Measurements from ENCODE around the gene MYDGF. TPM values are rescaled to one million over a fixed set of nuclear protein-coding genes. Genes with fewer than 3 reads are reported as not detected.

The MYDGF gene
- total and polyA plus RNA-seq, 9 donors, result 59.9 to 102 (median 70.8) TPM

GRCh38 chr19:4660993-4661392 is 9.1 kb downstream of the MYDGF start:
- H3K4me1 ChIP-seq (ENCODE audit: control insufficient read depth, insufficient read depth, low read length), result no peaks in the 10 kb centered on the region
- no peak for DNase-seq
- H3K36me3 ChIP-seq (ENCODE audit: control insufficient read depth, insufficient read depth, low read length), result peaks cover 84% of the 10 kb centered on the region
- WGBS (ENCODE audit: insufficient coverage), result 94% methylated on average over 2 of the region's 4 CpGs
- no peak overlapping the region for H3K4me3 ChIP-seq (ENCODE audit: low read length)
- peaks cover 11% of the 10 kb centered on the region for H3K9me3 ChIP-seq (replicated peaks; ENCODE audit: control insufficient read depth, low read depth, low read length)
- H3K27ac ChIP-seq (ENCODE audit: low read length), result no peak overlapping the region
- H3K27me3 ChIP-seq (ENCODE audit: control insufficient read depth, insufficient read depth, low read length), result no peaks in the 10 kb centered on the region

- H3K27ac ChIP-seq (ENCODE audit: low read length), result no peak overlapping the region
- H3K27me3 ChIP-seq (ENCODE audit: control insufficient read depth, insufficient read depth, low read length), result no peaks in the 10 kb centered on the region
- no peak for DNase-seq
- no peak overlapping the region for H3K4me3 ChIP-seq (ENCODE audit: low read length)
- peaks cover 11% of the 10 kb centered on the region for H3K9me3 ChIP-seq (replicated peaks; ENCODE audit: control insufficient read depth, low read depth, low read length)
- H3K36me3 ChIP-seq (ENCODE audit: control insufficient read depth, insufficient read depth, low read length), result peaks cover 85% of the 10 kb centered on the region
- no peaks in the 10 kb centered on the region for H3K4me1 ChIP-seq (ENCODE audit: control insufficient read depth, insufficient read depth, low read length)
- 87% methylated on average over 7 of the region's 15 CpGs for WGBS (ENCODE audit: insufficient coverage)
Measured at GRCh38 chr19:4660181-4660791, 9.9 kb downstream of the MYDGF start.

DNA sequence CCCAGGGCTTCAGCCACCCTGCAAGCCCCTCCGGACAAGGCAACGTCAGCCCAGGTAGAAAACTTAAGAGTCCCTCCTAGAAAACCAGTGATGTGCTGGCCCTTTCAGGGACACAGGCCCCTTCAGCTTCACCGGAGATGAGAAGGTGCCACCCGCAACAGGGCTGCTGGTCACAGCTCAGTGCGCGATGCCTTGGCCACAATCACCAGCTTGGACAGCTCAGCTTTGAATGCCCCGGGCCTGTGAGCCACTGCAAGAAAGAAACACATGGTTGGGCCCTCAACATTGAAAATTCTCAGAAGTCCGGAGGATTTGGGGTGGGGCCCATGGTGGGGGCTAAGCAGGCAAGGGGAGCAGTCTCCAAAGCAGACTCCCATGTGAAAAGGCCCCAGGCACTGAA is 12.3 kb downstream of the MYDGF start:
- 93% methylated on average over 8 of the region's 8 CpGs for WGBS (ENCODE audit: insufficient coverage)
- Histone ChIP-seq H3K27me3 (ENCODE audit: control insufficient read depth, insufficient read depth, low read length) (no peaks in the 10 kb centered on the region), H3K4me1 (ENCODE audit: control insufficient read depth, insufficient read depth, low read length) (no peaks in the 10 kb centered on the region), H3K27ac (ENCODE audit: low read length) (no peak overlapping the region), H3K4me3 (ENCODE audit: low read length) (no peak overlapping the region), H3K9me3 (replicated peaks; ENCODE audit: control insufficient read depth, low read depth, low read length) (peaks cover 11% of the 10 kb centered on the region), H3K36me3 (ENCODE audit: control insufficient read depth, insufficient read depth, low read length) (peaks cover 84% of the 10 kb centered on the region)
- no peak for DNase-seq

GRCh38 chr19:4657262-4657661 is 12.9 kb downstream of the MYDGF start:
- H3K4me1 ChIP-seq (ENCODE audit: control insufficient read depth, insufficient read depth, low read length), result no peaks in the 10 kb centered on the region
- WGBS (ENCODE audit: insufficient coverage), result 76% methylated on average over 5 of the region's 14 CpGs
- H3K4me3 ChIP-seq (ENCODE audit: low read length), result no peak overlapping the region
- H3K27ac ChIP-seq (ENCODE audit: low read length), result no peak overlapping the region
- no peaks in the 10 kb centered on the region for H3K27me3 ChIP-seq (ENCODE audit: control insufficient read depth, insufficient read depth, low read length)
- DNase-seq, result no peak
- peaks cover 83% of the 10 kb centered on the region for H3K36me3 ChIP-seq (ENCODE audit: control insufficient read depth, insufficient read depth, low read length)
- H3K9me3 ChIP-seq (replicated peaks; ENCODE audit: control insufficient read depth, low read depth, low read length), result peaks cover 11% of the 10 kb centered on the region

DNA sequence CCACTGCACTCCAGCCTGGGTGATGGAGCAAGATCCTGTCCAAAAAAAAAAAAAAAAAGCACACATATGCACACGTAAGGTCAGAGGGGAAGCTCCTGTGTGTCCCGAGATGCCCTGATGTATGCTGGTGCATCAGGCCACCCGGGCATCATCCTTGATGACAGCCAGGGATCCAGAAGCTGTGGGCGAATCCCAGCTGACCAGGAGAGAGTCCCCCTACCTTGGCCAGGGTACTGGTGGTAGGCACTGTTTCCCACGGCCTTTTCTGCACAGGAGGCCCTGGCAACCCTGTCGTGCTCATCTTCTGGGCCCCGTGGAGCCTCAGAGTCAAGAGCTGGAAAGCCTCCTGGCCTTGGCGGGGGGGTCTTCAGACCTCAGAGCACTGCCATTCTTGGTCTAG is 14.0 kb downstream of the MYDGF start:
- no peak overlapping the region for H3K4me3 ChIP-seq (ENCODE audit: low read length)
- H3K4me1 ChIP-seq (ENCODE audit: control insufficient read depth, insufficient read depth, low read length), result no peaks in the 10 kb centered on the region
- no peaks in the 10 kb centered on the region for H3K27me3 ChIP-seq (ENCODE audit: control insufficient read depth, insufficient read depth, low read length)
- H3K9me3 ChIP-seq (replicated peaks; ENCODE audit: control insufficient read depth, low read depth, low read length), result peaks cover 11% of the 10 kb centered on the region
- peaks cover 78% of the 10 kb centered on the region for H3K36me3 ChIP-seq (ENCODE audit: control insufficient read depth, insufficient read depth, low read length)
- WGBS (ENCODE audit: insufficient coverage), result 77% methylated on average over 8 of the region's 8 CpGs
- DNase-seq, result no peak
- no peak overlapping the region for H3K27ac ChIP-seq (ENCODE audit: low read length)

GRCh38 chr19:4654437-4655361 is 15.4 kb downstream of the MYDGF start:
- no peaks in the 10 kb centered on the region for H3K27me3 ChIP-seq (ENCODE audit: control insufficient read depth, insufficient read depth, low read length)
- no peak for DNase-seq
- H3K4me1 ChIP-seq (ENCODE audit: control insufficient read depth, insufficient read depth, low read length), result peaks cover 10% of the 10 kb centered on the region
- WGBS (ENCODE audit: insufficient coverage), result 86% methylated on average over 23 of the region's 27 CpGs
- peaks cover 67% of the 10 kb centered on the region for H3K36me3 ChIP-seq (ENCODE audit: control insufficient read depth, insufficient read depth, low read length)
- H3K27ac ChIP-seq (ENCODE audit: low read length), result no peak overlapping the region
- no peak overlapping the region for H3K4me3 ChIP-seq (ENCODE audit: low read length)
- peaks cover 11% of the 10 kb centered on the region for H3K9me3 ChIP-seq (replicated peaks; ENCODE audit: control insufficient read depth, low read depth, low read length)

GRCh38 chr19:4653793-4654436 is 16.2 kb downstream of the MYDGF start:
- Histone ChIP-seq H3K27me3 (ENCODE audit: control insufficient read depth, insufficient read depth, low read length) (no peaks in the 10 kb centered on the region), H3K27ac (ENCODE audit: low read length) (no peak overlapping the region), H3K4me3 (ENCODE audit: low read length) (no peak overlapping the region), H3K4me1 (ENCODE audit: control insufficient read depth, insufficient read depth, low read length) (peaks cover 18% of the 10 kb centered on the region), H3K9me3 (replicated peaks; ENCODE audit: control insufficient read depth, low read depth, low read length) (peaks cover 8% of the 10 kb centered on the region), H3K36me3 (ENCODE audit: control insufficient read depth, insufficient read depth, low read length) (peaks cover 67% of the 10 kb centered on the region)
- 71% methylated on average over 8 of the region's 13 CpGs for WGBS (ENCODE audit: insufficient coverage)
- DNase-seq, result no peak

DNA sequence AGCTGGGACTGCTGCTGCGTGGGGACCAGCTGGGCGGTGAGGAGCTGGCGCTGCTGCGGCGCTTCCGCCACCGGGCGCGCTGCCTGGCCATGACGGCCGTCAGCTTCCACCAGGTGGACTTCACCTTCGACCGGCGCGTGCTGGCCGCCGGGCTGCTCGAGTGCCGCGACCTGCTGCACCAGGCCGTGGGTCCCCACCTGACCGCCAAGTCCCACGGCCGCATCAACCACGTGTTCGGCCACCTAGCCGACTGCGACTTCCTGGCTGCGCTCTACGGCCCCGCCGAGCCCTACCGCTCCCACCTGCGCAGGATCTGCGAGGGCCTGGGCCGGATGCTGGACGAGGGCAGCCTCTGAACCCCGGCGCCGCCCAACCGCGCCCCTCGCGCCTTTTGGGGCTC is 18.1 kb downstream of the MYDGF start:
- Histone ChIP-seq H3K9me3 (replicated peaks; ENCODE audit: control insufficient read depth, low read depth, low read length) (no peaks in the 10 kb centered on the region), H3K27ac (ENCODE audit: low read length) (no peak overlapping the region), H3K4me1 (ENCODE audit: control insufficient read depth, insufficient read depth, low read length) (peaks cover 29% of the 10 kb centered on the region), H3K36me3 (ENCODE audit: control insufficient read depth, insufficient read depth, low read length) (peaks cover 48% of the 10 kb centered on the region), H3K27me3 (ENCODE audit: control insufficient read depth, insufficient read depth, low read length) (no peaks in the 10 kb centered on the region), H3K4me3 (ENCODE audit: low read length) (no peak overlapping the region)
- no peak for DNase-seq
- 91% methylated on average over 40 of the region's 44 CpGs for WGBS (ENCODE audit: insufficient coverage)

- no peak overlapping the region for H3K4me3 ChIP-seq (ENCODE audit: low read length)
- no peaks in the 10 kb centered on the region for H3K9me3 ChIP-seq (replicated peaks; ENCODE audit: control insufficient read depth, low read depth, low read length)
- H3K27ac ChIP-seq (ENCODE audit: low read length), result no peak overlapping the region
- DNase-seq, result no peak
- H3K27me3 ChIP-seq (ENCODE audit: control insufficient read depth, insufficient read depth, low read length), result no peaks in the 10 kb centered on the region
- WGBS (ENCODE audit: insufficient coverage), result 40% methylated on average over 1 of the region's 2 CpGs
- H3K4me1 ChIP-seq (ENCODE audit: control insufficient read depth, insufficient read depth, low read length), result peaks cover 29% of the 10 kb centered on the region
- H3K36me3 ChIP-seq (ENCODE audit: control insufficient read depth, insufficient read depth, low read length), result peaks cover 33% of the 10 kb centered on the region
Measured at GRCh38 chr19:4650159-4650558, 20.0 kb downstream of the MYDGF start.

DNA sequence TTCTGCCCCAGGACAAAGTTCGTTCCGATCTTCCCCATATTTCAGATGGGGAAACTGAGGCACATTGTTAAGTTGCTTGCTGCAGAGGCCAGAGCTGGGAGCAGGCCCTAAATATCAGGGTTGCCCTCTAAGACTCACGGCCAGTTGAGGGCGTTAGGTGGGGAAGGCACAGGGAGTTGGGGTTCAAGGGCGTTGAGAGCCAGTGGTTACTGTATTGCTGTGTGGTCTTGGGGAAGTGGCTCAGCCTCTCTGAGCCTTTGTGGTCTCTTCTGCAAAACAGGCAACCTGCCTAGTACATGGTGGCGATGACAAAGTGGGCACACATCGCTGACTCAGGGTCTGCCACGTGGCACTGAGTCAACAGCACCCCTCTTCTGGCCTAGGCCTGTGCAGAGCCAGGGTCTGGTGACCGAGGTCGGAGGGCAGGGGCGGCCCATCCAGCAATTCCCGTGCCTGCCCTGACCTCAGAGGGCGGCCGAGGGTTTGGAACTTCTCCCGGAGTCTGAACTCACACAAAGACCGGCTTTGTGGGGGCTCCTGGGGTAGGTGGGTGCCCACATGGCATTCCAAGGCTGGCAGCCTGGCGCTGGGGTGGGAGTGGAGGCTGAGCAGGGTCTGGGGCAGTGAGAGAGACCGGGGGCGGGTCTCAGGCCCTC is 20.6 kb downstream of the MYDGF start:
- Histone ChIP-seq H3K4me3 (ENCODE audit: low read length) (no peak overlapping the region), H3K27me3 (ENCODE audit: control insufficient read depth, insufficient read depth, low read length) (no peaks in the 10 kb centered on the region), H3K9me3 (replicated peaks; ENCODE audit: control insufficient read depth, low read depth, low read length) (no peaks in the 10 kb centered on the region), H3K27ac (ENCODE audit: low read length) (no peak overlapping the region), H3K36me3 (ENCODE audit: control insufficient read depth, insufficient read depth, low read length) (peaks cover 28% of the 10 kb centered on the region), H3K4me1 (ENCODE audit: control insufficient read depth, insufficient read depth, low read length) (peaks cover 29% of the 10 kb centered on the region)
- WGBS (ENCODE audit: insufficient coverage), result 78% methylated on average over 15 of the region's 19 CpGs
- no peak for DNase-seq
